Coronary artery (tissue), 2 donors: ENCODE measurements around the gene KCNA5.

ENCODE experiments used
- DNase-seq: peaks from one replicate; pipeline ENCODE4 v3.0.0-alpha.2; 2017; ENCODE audit warnings: low spot score
- H3K27ac ChIP-seq, 2 donors: fragments of 200-600 bp; sonication (generic); one replicate each; pipeline ENCODE4 v1.5.1; 2016 to 2019
- H3K4me3 ChIP-seq: fragments of 200-600 bp; sonication (generic); 2 replicates; pipeline ENCODE4 v1.5.1; 2016; ENCODE audit warnings: mild to moderate bottlenecking, moderate library complexity
- CTCF ChIP-seq: fragments of 200-600 bp; sonication (generic); IDR thresholded peaks from one replicate; pipeline ENCODE4 v1.5.1; 2019; ENCODE audit warnings: antibody characterized with exemption

The KCNA5 gene

DNA sequence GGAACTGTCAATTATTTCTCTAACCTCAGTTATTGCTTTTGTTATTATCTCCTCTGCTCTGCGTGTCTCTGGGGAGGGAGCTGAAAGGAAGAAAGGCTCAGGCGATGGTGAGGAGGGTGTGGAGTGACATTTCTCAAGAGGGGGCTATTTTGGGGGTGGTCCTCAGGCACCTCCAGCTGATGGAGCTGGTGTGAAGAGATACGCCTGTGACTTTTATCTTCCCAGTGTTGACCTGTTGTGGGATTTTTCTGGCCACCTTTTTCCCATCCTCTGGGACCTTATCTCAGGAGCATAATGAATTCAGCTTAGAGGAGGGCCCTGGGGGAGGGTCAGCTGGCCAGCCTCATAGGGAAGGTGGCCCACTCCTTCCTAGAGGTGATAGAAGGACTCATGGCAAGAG, 26.4 kb downstream of the KCNA5 start:
- DNase-seq: no peak
- TF ChIP-seq CTCF: no peak
- no peak overlapping the region for H3K4me3 ChIP-seq
- H3K27ac ChIP-seq: no peak overlapping the region

DNA sequence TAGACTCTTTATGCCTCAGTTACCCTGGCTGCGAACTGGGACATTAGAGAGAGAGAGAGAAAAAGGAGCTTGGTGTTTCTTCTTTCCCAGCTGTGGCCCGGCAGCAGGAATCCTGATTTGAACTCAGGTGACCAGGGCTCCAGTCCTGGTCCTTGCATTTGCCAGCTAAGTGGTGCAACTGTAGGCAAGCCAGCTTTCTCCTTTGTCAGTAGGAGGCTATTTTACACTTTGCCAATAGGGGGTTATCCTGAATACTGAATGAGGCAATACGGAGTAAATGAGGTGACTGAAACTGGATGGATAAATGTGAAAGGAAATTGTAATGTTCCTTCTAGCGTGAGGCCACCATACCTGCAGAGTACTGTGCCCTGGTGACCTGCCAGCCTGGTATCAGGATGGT, 27.8 kb downstream of the KCNA5 start:
- TF ChIP-seq CTCF: no peak
- Histone ChIP-seq H3K27ac (no peak overlapping the region), H3K4me3 (no peak overlapping the region)
- no peak for DNase-seq

DNA sequence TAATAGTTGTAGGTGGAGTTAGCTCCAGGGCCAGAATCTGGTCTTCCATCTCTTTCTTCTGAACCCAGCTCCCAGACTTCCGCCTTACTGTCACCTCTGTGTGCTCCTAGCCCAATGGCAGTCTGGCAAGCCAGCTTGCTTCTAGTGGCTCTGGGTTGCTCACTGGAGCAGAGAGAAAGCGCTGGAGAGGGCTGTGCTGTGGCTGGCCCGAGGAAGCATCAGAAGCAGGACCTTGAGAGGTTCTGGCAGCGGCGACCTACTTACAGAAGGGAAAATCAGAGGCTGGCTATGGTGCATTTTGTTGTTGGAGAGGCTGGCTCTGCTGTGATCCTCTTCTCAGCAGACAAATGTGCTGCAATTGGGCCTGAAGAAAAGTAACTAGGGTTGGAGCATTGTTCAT, 28.6 kb downstream of the KCNA5 start:
- Histone ChIP-seq H3K4me3 (no peak overlapping the region), H3K27ac (no peak overlapping the region)
- TF ChIP-seq CTCF: no peak
- no peak for DNase-seq

GRCh38 chr12:5073054-5073453, 29.4 kb downstream of the KCNA5 start:
- DNase-seq: no peak
- Histone ChIP-seq H3K27ac (no peak overlapping the region), H3K4me3 (no peak overlapping the region)
- no peak for TF ChIP-seq CTCF

DNA sequence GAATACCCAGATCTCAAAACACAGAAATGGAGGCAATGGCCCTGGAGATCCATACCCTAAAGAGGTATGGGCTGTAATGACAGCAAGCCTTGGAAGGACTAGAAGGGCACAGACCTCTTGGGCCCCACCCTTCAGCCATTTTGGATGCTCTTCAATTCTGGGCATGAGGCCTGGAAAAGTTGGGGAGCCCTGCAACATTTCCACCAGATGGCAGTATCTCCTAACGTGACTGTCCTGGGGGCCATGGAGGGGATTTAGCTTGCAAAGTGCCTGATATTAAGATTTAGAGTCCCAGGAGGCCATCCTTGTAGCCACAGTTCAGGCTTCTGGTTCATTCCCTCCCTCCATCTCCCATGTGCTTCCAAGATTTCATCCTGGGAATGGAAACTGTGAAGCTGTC, 30.2 kb downstream of the KCNA5 start:
- no peak for DNase-seq
- no peak overlapping the region for H3K27ac ChIP-seq
- TF ChIP-seq CTCF: no peak
- H3K4me3 ChIP-seq: no peak overlapping the region

DNA sequence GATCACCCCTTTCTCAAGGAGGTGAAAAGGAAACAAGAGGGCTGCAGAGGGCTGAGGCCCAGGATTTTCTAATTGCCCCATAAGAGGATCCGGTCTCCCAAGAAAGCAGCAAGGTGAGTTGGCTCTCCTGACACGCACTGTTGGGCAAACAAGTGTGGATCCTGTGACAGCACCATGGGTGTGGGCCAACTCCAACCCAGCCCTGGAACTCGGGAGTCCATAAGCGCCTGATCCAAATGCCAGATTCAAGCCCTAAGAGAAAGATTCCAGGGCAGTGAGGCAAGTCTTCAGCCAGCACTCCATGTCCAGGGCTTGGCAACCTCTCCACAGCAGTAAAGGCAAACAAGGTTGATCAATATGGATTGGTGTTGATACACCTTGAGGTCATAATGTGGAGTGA, 33.1 kb downstream of the KCNA5 start:
- TF ChIP-seq CTCF: no peak
- no peak overlapping the region for H3K4me3 ChIP-seq
- H3K27ac ChIP-seq: peak overlapping the region; percentile 76 to 93
- peak; percentile 73 for DNase-seq

DNA sequence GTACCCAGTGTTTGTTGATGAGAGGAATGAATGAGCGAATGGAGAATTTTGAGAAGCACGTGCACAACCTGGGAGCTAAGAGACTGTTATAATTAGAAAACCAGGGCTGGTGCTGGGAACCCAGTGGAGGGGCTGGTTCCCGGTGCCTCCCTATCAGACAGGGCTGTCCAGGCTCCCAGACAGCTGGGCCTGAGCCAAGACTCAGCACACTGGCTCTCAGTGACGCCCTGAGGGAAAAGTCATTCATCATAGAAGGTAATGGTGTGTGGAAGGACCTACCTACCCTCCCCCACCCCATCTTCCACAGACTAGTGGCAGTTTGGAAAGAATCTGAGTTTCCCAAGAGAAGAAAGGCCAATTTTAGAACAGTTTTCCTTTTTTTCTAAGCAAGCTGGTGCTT, 34.7 kb downstream of the KCNA5 start:
- peak; percentile 95 for DNase-seq
- peak overlapping the region; percentile 76 to 93 for H3K27ac ChIP-seq

More for the DNA sequence above, 34.7 kb downstream of the KCNA5 start:
- peak overlapping the region; percentile 11 for H3K4me3 ChIP-seq
- TF ChIP-seq CTCF: no peak
